GM18520 (cell line): ENCODE measurements around the gene TECPR1.

Source experiments
- ATAC-seq: cut with Tn5 transposase; IDR thresholded peaks from one replicate; pipeline ENCODE4 v1.9.1; 2021; ENCODE audit not compliant: unreplicated experiment

TECPR1 gene

GRCh38 chr7:98170966-98171365, 81.1 kb downstream of the TECPR1 start:
- ATAC-seq: no peak

GRCh38 chr7:98168904-98169621, 83.0 kb downstream of the TECPR1 start:
- ATAC-seq: no peak

- peak; percentile 46 for ATAC-seq
These were observed 83.7 kb downstream of the TECPR1 start for GRCh38 chr7:98168181-98168903.

- no peak for ATAC-seq
These were observed 84.4 kb downstream of the TECPR1 start for GRCh38 chr7:98167653-98168052.

- no peak for ATAC-seq
These were observed 85.4 kb downstream of the TECPR1 start for GRCh38 chr7:98166668-98166970.

- no peak for ATAC-seq
These were observed 86.0 kb downstream of the TECPR1 start for GRCh38 chr7:98165827-98166667.
